MM.1S (cell line): ENCODE results near the gene EGR2.

Experiments
- EZH2 ChIP-seq: fragments of 300-600 bp; sonication (generic); optimal IDR thresholded peaks from 2 replicates; pipeline ENCODE3; 2017; ENCODE audit warnings: low read depth, mild to moderate bottlenecking, antibody characterized with exemption, low read length, mixed read lengths
- TF ChIP-seq, protein P1 (sequence below): fragments of 300-600 bp; sonication (generic); IDR thresholded peaks from 2 replicates; pipeline ENCODE4 v1.5.1; 2016; ENCODE audit warnings: antibody characterized with exemption, low read length, mixed read lengths

DNA sequence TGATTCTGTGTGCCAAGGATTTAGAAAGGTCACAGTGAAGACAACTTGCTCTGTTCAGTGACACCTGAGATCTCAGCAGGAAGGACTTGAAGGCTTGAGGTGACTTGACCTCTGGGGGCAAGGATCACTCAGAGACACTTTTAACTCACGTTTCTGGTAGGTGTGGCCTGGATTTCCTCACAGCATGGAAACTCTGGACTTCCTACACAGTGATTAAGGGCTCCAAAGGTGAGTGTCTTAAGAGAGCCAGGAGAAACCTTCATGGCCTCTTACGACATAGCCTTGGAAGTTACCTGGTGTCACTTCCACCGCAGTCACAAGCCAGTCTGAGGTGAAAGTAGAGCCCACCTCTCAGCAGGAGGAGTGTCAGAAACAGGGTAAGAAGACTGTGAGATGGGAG, 49.8 kb downstream of the EGR2 start:
- TF ChIP-seq, protein P1, sequence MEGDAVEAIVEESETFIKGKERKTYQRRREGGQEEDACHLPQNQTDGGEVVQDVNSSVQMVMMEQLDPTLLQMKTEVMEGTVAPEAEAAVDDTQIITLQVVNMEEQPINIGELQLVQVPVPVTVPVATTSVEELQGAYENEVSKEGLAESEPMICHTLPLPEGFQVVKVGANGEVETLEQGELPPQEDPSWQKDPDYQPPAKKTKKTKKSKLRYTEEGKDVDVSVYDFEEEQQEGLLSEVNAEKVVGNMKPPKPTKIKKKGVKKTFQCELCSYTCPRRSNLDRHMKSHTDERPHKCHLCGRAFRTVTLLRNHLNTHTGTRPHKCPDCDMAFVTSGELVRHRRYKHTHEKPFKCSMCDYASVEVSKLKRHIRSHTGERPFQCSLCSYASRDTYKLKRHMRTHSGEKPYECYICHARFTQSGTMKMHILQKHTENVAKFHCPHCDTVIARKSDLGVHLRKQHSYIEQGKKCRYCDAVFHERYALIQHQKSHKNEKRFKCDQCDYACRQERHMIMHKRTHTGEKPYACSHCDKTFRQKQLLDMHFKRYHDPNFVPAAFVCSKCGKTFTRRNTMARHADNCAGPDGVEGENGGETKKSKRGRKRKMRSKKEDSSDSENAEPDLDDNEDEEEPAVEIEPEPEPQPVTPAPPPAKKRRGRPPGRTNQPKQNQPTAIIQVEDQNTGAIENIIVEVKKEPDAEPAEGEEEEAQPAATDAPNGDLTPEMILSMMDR: no peak
- no peak for TF ChIP-seq EZH2
